T-helper 17 cell (primary cell): ENCODE results near the gene NAV2. TPM values are rescaled to one million over a fixed set of nuclear protein-coding genes. Genes with fewer than 3 reads are reported as not detected.
A peak's percentile ranks its signal among the peaks of the same experiment; 100 is the strongest.

Experiments
- ATAC-seq: fragments of 150-1000 bp; cut with Tn5 transposase; 2 replicates; pipeline ENCODE4 v1.10.0; 2021; ENCODE audit warnings: mild to moderate bottlenecking, moderate library complexity
- DNase-seq, 3 donors: peaks; one replicate each; pipeline versions ENCODE4 v3.0.0 to v3.0.0-alpha.2; 2020 to 2021
- H3K9me3 ChIP-seq: one replicate; pipeline ENCODE4 v1.7.0; 2013; ENCODE audit warnings: low read length, mild to moderate bottlenecking; ENCODE audit not compliant: control insufficient read depth, poor library complexity, severe bottlenecking
- H3K27ac Mint-ChIP-seq: one replicate; pipeline ENCODE4 v1.8.0; 2022; ENCODE audit warnings: mild to moderate bottlenecking, moderate library complexity, mixed read lengths
- H3K27me3 Mint-ChIP-seq: one replicate; pipeline ENCODE4 v1.8.0; 2022; ENCODE audit warnings: mixed read lengths
- H3K36me3 Mint-ChIP-seq: one replicate; pipeline ENCODE4 v1.8.0; 2022; ENCODE audit warnings: low read depth, mixed read lengths
- H3K4me1 Mint-ChIP-seq: one replicate; pipeline ENCODE4 v1.8.0; 2022; ENCODE audit warnings: mild to moderate bottlenecking, mixed read lengths
- H3K4me3 Mint-ChIP-seq: one replicate; pipeline ENCODE4 v1.8.0; 2022; ENCODE audit warnings: mild to moderate bottlenecking, moderate library complexity, mixed read lengths
- total RNA-seq, 4 donors: library from RNA in 2 of 4; stranded (reverse) in 2 of 4; gene quantifications; one replicate each; pipeline ENCODE4 v1.2.3 and lab custom pipeline; 2022 to 2026

NAV2 gene
- total RNA-seq, 2 donors from 2014 or later = 0.96 to 1.3 TPM

GRCh38 chr11:19931141-19931770, 218.6 kb downstream of the NAV2 start:
- Mint-ChIP-seq H3K4me1 (peaks cover 2% of the 10 kb centered on the region), H3K4me3 (no peak overlapping the region), H3K27ac (peak overlapping the region; percentile 2), H3K36me3 (no peaks in the 10 kb centered on the region), H3K27me3 (no peaks in the 10 kb centered on the region)
- ATAC-seq = no peak
- H3K9me3 ChIP-seq = no peaks in the 10 kb centered on the region
- no peak for DNase-seq

GRCh38 chr11:19931771-19932369, 219.2 kb downstream of the NAV2 start:
- H3K27ac Mint-ChIP-seq = no peak overlapping the region
- ATAC-seq (no peak), DNase-seq (no peak)
- H3K9me3 ChIP-seq = no peaks in the 10 kb centered on the region
- no peaks in the 10 kb centered on the region for H3K36me3 Mint-ChIP-seq
- no peaks in the 10 kb centered on the region for H3K27me3 Mint-ChIP-seq
- H3K4me3 Mint-ChIP-seq = no peak overlapping the region
- peaks cover 2% of the 10 kb centered on the region for H3K4me1 Mint-ChIP-seq

GRCh38 chr11:19933132-19933735, 220.6 kb downstream of the NAV2 start:
- no peaks in the 10 kb centered on the region for H3K9me3 ChIP-seq
- ATAC-seq (no peak), DNase-seq (no peak)
- Mint-ChIP-seq H3K36me3 (no peaks in the 10 kb centered on the region), H3K27me3 (no peaks in the 10 kb centered on the region), H3K4me1 (peaks cover 2% of the 10 kb centered on the region), H3K4me3 (no peak overlapping the region), H3K27ac (no peak overlapping the region)

- no peaks in the 10 kb centered on the region for H3K9me3 ChIP-seq
- H3K27ac Mint-ChIP-seq = no peak overlapping the region
- no peaks in the 10 kb centered on the region for H3K27me3 Mint-ChIP-seq
- H3K4me1 Mint-ChIP-seq = peaks cover 2% of the 10 kb centered on the region
- no peaks in the 10 kb centered on the region for H3K36me3 Mint-ChIP-seq
- no peak for DNase-seq
- no peak for ATAC-seq
- no peak overlapping the region for H3K4me3 Mint-ChIP-seq
Observed at GRCh38 chr11:19933801-19934488, 221.3 kb downstream of the NAV2 start.

GRCh38 chr11:19934828-19935259, 222.2 kb downstream of the NAV2 start:
- ATAC-seq = no peak
- Mint-ChIP-seq H3K36me3 (no peaks in the 10 kb centered on the region), H3K27ac (no peak overlapping the region), H3K4me1 (peaks cover 2% of the 10 kb centered on the region), H3K4me3 (no peak overlapping the region), H3K27me3 (no peaks in the 10 kb centered on the region)
- H3K9me3 ChIP-seq = no peaks in the 10 kb centered on the region
- no peak for DNase-seq

GRCh38 chr11:19935507-19935906, 222.9 kb downstream of the NAV2 start:
- Mint-ChIP-seq H3K27ac (no peak overlapping the region), H3K27me3 (peaks cover 2% of the 10 kb centered on the region), H3K4me1 (peaks cover 2% of the 10 kb centered on the region), H3K36me3 (no peaks in the 10 kb centered on the region), H3K4me3 (no peak overlapping the region)
- no peaks in the 10 kb centered on the region for H3K9me3 ChIP-seq
- no peak for ATAC-seq
- no peak for DNase-seq

GRCh38 chr11:19936461-19936860, 223.8 kb downstream of the NAV2 start:
- H3K36me3 Mint-ChIP-seq = no peaks in the 10 kb centered on the region
- ATAC-seq (no peak), DNase-seq (no peak)
- H3K27ac Mint-ChIP-seq = no peak overlapping the region
- H3K27me3 Mint-ChIP-seq = peaks cover 6% of the 10 kb centered on the region
- H3K4me3 Mint-ChIP-seq = no peak overlapping the region
- peaks cover 2% of the 10 kb centered on the region for H3K4me1 Mint-ChIP-seq
- no peaks in the 10 kb centered on the region for H3K9me3 ChIP-seq

GRCh38 chr11:19938169-19938856, 225.7 kb downstream of the NAV2 start:
- peaks cover 6% of the 10 kb centered on the region for H3K27me3 Mint-ChIP-seq
- H3K4me3 Mint-ChIP-seq = no peak overlapping the region
- H3K9me3 ChIP-seq = no peaks in the 10 kb centered on the region
- peaks cover 2% of the 10 kb centered on the region for H3K4me1 Mint-ChIP-seq
- ATAC-seq (no peak), DNase-seq (no peak)
- no peaks in the 10 kb centered on the region for H3K36me3 Mint-ChIP-seq
- H3K27ac Mint-ChIP-seq = no peak overlapping the region

GRCh38 chr11:19938866-19939265, 226.2 kb downstream of the NAV2 start:
- DNase-seq (no peak), ATAC-seq (no peak)
- H3K27me3 Mint-ChIP-seq = peaks cover 6% of the 10 kb centered on the region
- no peak overlapping the region for H3K27ac Mint-ChIP-seq
- peaks cover 2% of the 10 kb centered on the region for H3K4me1 Mint-ChIP-seq
- H3K36me3 Mint-ChIP-seq = no peaks in the 10 kb centered on the region
- no peak overlapping the region for H3K4me3 Mint-ChIP-seq
- H3K9me3 ChIP-seq = no peaks in the 10 kb centered on the region

GRCh38 chr11:19939415-19939929, 226.8 kb downstream of the NAV2 start:
- H3K9me3 ChIP-seq = no peaks in the 10 kb centered on the region
- Mint-ChIP-seq H3K36me3 (no peaks in the 10 kb centered on the region), H3K4me1 (peaks cover 2% of the 10 kb centered on the region), H3K27ac (no peak overlapping the region), H3K4me3 (no peak overlapping the region), H3K27me3 (peaks cover 6% of the 10 kb centered on the region)
- DNase-seq (no peak), ATAC-seq (no peak)

GRCh38 chr11:19940831-19941230, 228.2 kb downstream of the NAV2 start:
- ATAC-seq = no peak
- H3K27me3 Mint-ChIP-seq = peaks cover 11% of the 10 kb centered on the region
- DNase-seq = no peak
- no peak overlapping the region for H3K4me3 Mint-ChIP-seq
- H3K36me3 Mint-ChIP-seq = no peaks in the 10 kb centered on the region
- no peaks in the 10 kb centered on the region for H3K4me1 Mint-ChIP-seq
- no peak overlapping the region for H3K27ac Mint-ChIP-seq
- no peaks in the 10 kb centered on the region for H3K9me3 ChIP-seq

GRCh38 chr11:19946681-19947080, 234.0 kb downstream of the NAV2 start:
- Mint-ChIP-seq H3K27me3 (peaks cover 16% of the 10 kb centered on the region), H3K4me1 (peaks cover 2% of the 10 kb centered on the region), H3K27ac (no peak overlapping the region), H3K4me3 (no peak overlapping the region), H3K36me3 (no peaks in the 10 kb centered on the region)
- no peak for ATAC-seq
- H3K9me3 ChIP-seq = no peaks in the 10 kb centered on the region
- no peak for DNase-seq
